Heart right ventricle (tissue), 16 donors: Measurements from ENCODE around the gene PRSS12. TPM values are rescaled to one million over a fixed set of nuclear protein-coding genes. Genes with fewer than 3 reads are reported as not detected.

Experiments used
- ATAC-seq, 8 donors: fragments of 200-7000 bp; cut with Tn5 transposase; one replicate each; pipeline ENCODE4 v1.9.1; 2020; ENCODE audit warnings: mild to moderate bottlenecking in 8 of 8, moderate library complexity in 8 of 8, moderate number of reproducible peaks in 1 of 8
- DNase-seq, 2 donors: peaks; one replicate each; pipeline ENCODE4 v3.0.0-alpha.2; 2020
- H3K27ac ChIP-seq, 10 donors: fragments of 200-600 bp; sonication (generic) in 2 of 10; one replicate each; pipeline versions ENCODE4 v1.5.0 to v1.8.0; 2020 to 2022; ENCODE audit warnings: mild to moderate bottlenecking in 3 of 10
- H3K27me3 ChIP-seq, 7 donors: fragments of 200-600 bp; one replicate each; pipeline ENCODE4 v1.8.0; 2021 to 2022; ENCODE audit warnings: mild to moderate bottlenecking in 2 of 7
- H3K36me3 ChIP-seq, 9 donors: fragments of 200-600 bp; sonication (generic) in 1 of 9; one replicate each; pipeline versions ENCODE4 v1.5.0 to v1.8.0; 2020 to 2022; ENCODE audit warnings: mild to moderate bottlenecking in 2 of 9
- H3K4me1 ChIP-seq, 9 donors: fragments of 200-600 bp; sonication (generic) in 1 of 9; one replicate each; pipeline versions ENCODE4 v1.5.0 to v1.8.0; 2020 to 2022; ENCODE audit warnings: mild to moderate bottlenecking in 4 of 9
- H3K4me3 ChIP-seq, 10 donors: fragments of 200-600 bp; sonication (generic) in 2 of 10; one replicate each; pipeline versions ENCODE4 v1.5.0 to v1.8.0; 2020 to 2022; ENCODE audit warnings: mild to moderate bottlenecking in 7 of 10, moderate library complexity in 2 of 10
- H3K9me3 ChIP-seq, 11 donors: fragments of 200-600 bp in 10 of 11; sonication (generic) in 2 of 11; one replicate each; pipeline versions ENCODE4 v1.5.0 to v1.8.0; 2013 to 2022; ENCODE audit warnings: mild to moderate bottlenecking in 2 of 11, control low read depth in 1 of 11, moderate library complexity in 1 of 11
- CTCF ChIP-seq, 9 donors: fragments of 200-600 bp; sonication (generic) in 2 of 9; IDR thresholded peaks; one replicate each; pipeline versions ENCODE4 v1.5.0 to v1.8.0; 2021 to 2022; ENCODE audit warnings: antibody characterized with exemption in 9 of 9, mild to moderate bottlenecking in 5 of 9, moderate library complexity in 1 of 9
- WGBS, 2 donors: extraction: QIAGEN DNeasy Blood & Tissue Kit; methylation state at CpG; one replicate each; pipeline ENCODE4 v1.1.7; 2013; ENCODE audit warnings: inconsistent platforms in 1 of 2; 5-methylcytosine and 5-hydroxymethylcytosine counted together
- intact Hi-C, 10 donors: fragments of 100-400 bp; cut with DNase I; formaldehyde crosslinking; loops; one replicate each; pipeline versions ENCODE4 v1.11.1 to v1.14.2; 2022
- polyA plus RNA-seq, 2 donors: library from polyadenylated mRNA; stranded (reverse); fragments of 200-250 nt; gene quantifications; one replicate each; pipeline ENCODE4 v1.2.3, GENCODE V29; 2013
- total RNA-seq, 10 donors: library from RNA; stranded (reverse); fragmentation: NEBNext Ultra II Directional in 3 of 10; extraction: Animal tissue kit (Norgen Biotek cat#: 25700) in 3 of 10; gene quantifications; one replicate each; pipeline versions ENCODE4 v1.2.1 to v1.2.4, GENCODE V29; 2021 to 2023
- donor health status: Arrhythmogenic right ventricular cardiomyopathy.
- donor health status: ischemic (EF 13 %, LVEDD 7.1; RV severe dilation, severe dysfunction).
- donor health status: healthy with polysubstance abuse.
- donor health status: DM: no; HTN: yes; CAD: no.
- donor health status: DM: no; HTN: no; CAD: no.
- donor health status: ischemic (EF 25% LVEDD 6.9; RV normal size, moderate dysfunction).
- donor health status: ischemic (EF 25% LVEDD 5.7; RV mildly dilated, moderate dysfunction).
- donor health status: healthy.
- donor health status: DM: yes; HTN: yes; CAD: no.
- donor health status: Ischemic cardiomyopathy.
- donor health status: ischemic (EF 35%, LVEDD 5.7; RV mildly dilated, moderate dysfunction).
- donor health status: nonischemic (EF 11% LVEDD 7.7; RV severe dilation, severe dysfunction).
- donor health status: DM: yes; HTN: yes; CAD: no.
- donor health status: PGD.
- donor health status: ischemic (EF 29% LVEDD 5.4; RV normal size, mild dysfunction).
- donor health status: nonischemic (EF 23%, LVEDD 6.1; RV moderate dilation, normal function).

PRSS12 gene
- total and polyA plus RNA-seq, 12 donors, result 0.03 to 0.47 TPM; not detected in 10

GRCh38 chr4:118356731-118357130 is 3.9 kb upstream of the PRSS12 start:
- no peak for ATAC-seq

GRCh38 chr4:118356111-118356510 is 3.3 kb upstream of the PRSS12 start:
- H3K27ac ChIP-seq, result no peak overlapping the region
- peaks cover 7 to 81% (median 72%) of the 10 kb centered on the region in 7 donors for H3K27me3 ChIP-seq
- peaks cover 0 to 18% (median 11%) of the 10 kb centered on the region in 9 donors for H3K4me1 ChIP-seq
- WGBS, 2 donors, result 86 to 87% methylated on average over 4 of the region's 4 CpGs
- intact Hi-C loops, result no loop called here
- no peaks in the 10 kb centered on the region for H3K36me3 ChIP-seq
- no peak for ATAC-seq
- no peak overlapping the region for H3K4me3 ChIP-seq
- no peaks in the 10 kb centered on the region for H3K9me3 ChIP-seq
- no peak for TF ChIP-seq CTCF (IDR thresholded peaks at IDR 0.05)
- no peak for DNase-seq

More at GRCh38 chr4:118356731-118357130, 3.9 kb upstream of the PRSS12 start:
- Histone ChIP-seq H3K4me3 (no peak overlapping the region), H3K27me3 (peaks cover 7 to 75% (median 67%) of the 10 kb centered on the region in 7 donors), H3K27ac (no peak overlapping the region), H3K36me3 (no peaks in the 10 kb centered on the region), H3K4me1 (peaks cover 0 to 18% (median 11%) of the 10 kb centered on the region in 9 donors), H3K9me3 (no peaks in the 10 kb centered on the region)
- no peak for TF ChIP-seq CTCF (IDR thresholded peaks at IDR 0.05)
- intact Hi-C loops, result no loop called here
- WGBS, 2 donors, result 81 to 97% methylated on average over 1 of the region's 1 CpG
- DNase-seq, result no peak

- peaks cover 7 to 87% (median 76%) of the 10 kb centered on the region in 7 donors for H3K27me3 ChIP-seq
- intact Hi-C loops, result no loop called here
- ATAC-seq, result no peak
Measured at GRCh38 chr4:118354913-118355312, 2.1 kb upstream of the PRSS12 start.

GRCh38 chr4:118353534-118354030 is 779 bp upstream of the PRSS12 start:
- Histone ChIP-seq H3K27ac (no peak overlapping the region), H3K4me1 (peaks cover 0 to 18% (median 11%) of the 10 kb centered on the region in 9 donors), H3K4me3 (peak overlapping the region in 1 of 10 donors; percentile 29), H3K36me3 (no peaks in the 10 kb centered on the region), H3K9me3 (no peaks in the 10 kb centered on the region), H3K27me3 (peaks cover 7 to 91% (median 82%) of the 10 kb centered on the region in 7 donors)
- intact Hi-C loops, result no loop called here
- ATAC-seq, result no peak
- WGBS, 2 donors, result 25 to 26% methylated on average over 8 of the region's 8 CpGs
- DNase-seq, result no peak
- TF ChIP-seq CTCF (IDR thresholded peaks at IDR 0.05), result no peak

More at GRCh38 chr4:118354913-118355312, 2.1 kb upstream of the PRSS12 start:
- H3K36me3 ChIP-seq, result no peaks in the 10 kb centered on the region
- WGBS, 2 donors, result 87 to 92% methylated on average over 2 of the region's 2 CpGs
- no peaks in the 10 kb centered on the region for H3K9me3 ChIP-seq
- H3K27ac ChIP-seq, result no peak overlapping the region
- H3K4me3 ChIP-seq, result no peak overlapping the region
- peaks cover 0 to 18% (median 11%) of the 10 kb centered on the region in 9 donors for H3K4me1 ChIP-seq
- no peak for TF ChIP-seq CTCF (IDR thresholded peaks at IDR 0.05)
- DNase-seq, result no peak
